Left lung (tissue), 10 donors: Measurements from ENCODE around the gene CDH11. TPM values are rescaled to one million over a fixed set of nuclear protein-coding genes. Genes with fewer than 3 reads are reported as not detected.

Source experiments
- ATAC-seq: fragments of 200-7000 bp; cut with Tn5 transposase; one replicate; pipeline ENCODE4 v1.9.1; 2020; ENCODE audit warnings: moderate library complexity
- DNase-seq, 4 donors: peaks; one replicate each; pipeline ENCODE4 v3.0.0-alpha.2; 2013 to 2020
- H3K27ac ChIP-seq, 2 donors: fragments of 200-600 bp; sonication (generic) in 1 of 2; one replicate each; pipeline versions ENCODE4 v1.5.0 to v1.8.0; 2020 to 2021
- H3K27me3 ChIP-seq, 2 donors: fragments of 200-600 bp; sonication (generic) in 1 of 2; one replicate each; pipeline versions ENCODE4 v1.5.0 to v1.8.0; 2020 to 2021
- H3K36me3 ChIP-seq, 2 donors: fragments of 200-600 bp; sonication (generic) in 1 of 2; one replicate each; pipeline versions ENCODE4 v1.5.0 to v1.8.0; 2020 to 2021
- H3K4me1 ChIP-seq, 2 donors: fragments of 200-600 bp; one replicate each; pipeline ENCODE4 v1.8.0; 2021
- H3K4me3 ChIP-seq, 2 donors: fragments of 200-600 bp; sonication (generic) in 1 of 2; one replicate each; pipeline versions ENCODE4 v1.5.0 to v1.8.0; 2020 to 2021; ENCODE audit warnings: mild to moderate bottlenecking in 1 of 2
- H3K9me3 ChIP-seq, 2 donors: fragments of 200-600 bp; sonication (generic) in 1 of 2; one replicate each; pipeline versions ENCODE4 v1.5.0 to v1.8.0; 2020 to 2021
- CTCF ChIP-seq, 2 donors: fragments of 200-600 bp; sonication (generic) in 1 of 2; IDR thresholded peaks; one replicate each; pipeline versions ENCODE4 v1.5.0 to v1.8.0; 2021; ENCODE audit warnings: antibody characterized with exemption in 2 of 2
- intact Hi-C, 2 donors: fragments of 100-400 bp; cut with DNase I; formaldehyde crosslinking; loops; one replicate each; pipeline versions ENCODE4 v1.11.2 to v1.14.2; 2022
- polyA plus RNA-seq, 6 donors: library from polyadenylated mRNA; unstranded; fragments of 120-200 nt; gene quantifications; one replicate each; pipeline ENCODE4 v1.2.1, GENCODE V29; 2013; ENCODE audit not compliant: insufficient read length in 6 of 6
- total RNA-seq, 2 donors: library from RNA; stranded (reverse); fragmentation: NEBNext Ultra II Directional; extraction: Animal tissue kit (Norgen Biotek cat#: 25700); gene quantifications; one replicate each; pipeline ENCODE4 v1.2.1, GENCODE V29; 2021
- donor health status: DM: no; HTN: yes; CAD: no.
- donor health status: DM: no; HTN: no; CAD: no.

The CDH11 gene
- total and polyA plus RNA-seq, 8 donors = 161 to 350 (median 311) TPM

GRCh38 chr16:65049679-65050078 is 72.2 kb downstream of the CDH11 start:
- no peaks in the 10 kb centered on the region for H3K9me3 ChIP-seq
- ATAC-seq (no peak), DNase-seq (no peak)
- H3K27me3 ChIP-seq = no peaks in the 10 kb centered on the region
- H3K36me3 ChIP-seq = no peaks in the 10 kb centered on the region
- TF ChIP-seq CTCF (IDR thresholded peaks at IDR 0.05) = no peak
- intact Hi-C loops = no loop called here
- H3K4me1 ChIP-seq = no peaks in the 10 kb centered on the region
- no peak overlapping the region for H3K27ac ChIP-seq
- no peak overlapping the region for H3K4me3 ChIP-seq

- ATAC-seq (no peak), DNase-seq (no peak)
- no peaks in the 10 kb centered on the region for H3K4me1 ChIP-seq
- intact Hi-C loops = no loop called here
- TF ChIP-seq CTCF (IDR thresholded peaks at IDR 0.05) = no peak
- no peaks in the 10 kb centered on the region for H3K36me3 ChIP-seq
- H3K27me3 ChIP-seq = no peaks in the 10 kb centered on the region
- no peak overlapping the region for H3K27ac ChIP-seq
- H3K4me3 ChIP-seq = no peak overlapping the region
- no peaks in the 10 kb centered on the region for H3K9me3 ChIP-seq
These were observed 75.9 kb downstream of the CDH11 start for GRCh38 chr16:65045961-65046360.

- Histone ChIP-seq H3K27ac (no peak overlapping the region), H3K36me3 (no peaks in the 10 kb centered on the region), H3K4me1 (no peaks in the 10 kb centered on the region), H3K27me3 (no peaks in the 10 kb centered on the region), H3K9me3 (no peaks in the 10 kb centered on the region), H3K4me3 (no peak overlapping the region)
- intact Hi-C loops = no loop called here
- no peak for ATAC-seq
- DNase-seq = no peak
- no peak for TF ChIP-seq CTCF (IDR thresholded peaks at IDR 0.05)
These were observed 77.0 kb downstream of the CDH11 start for GRCh38 chr16:65044873-65045272.

GRCh38 chr16:65044026-65044425 is 77.8 kb downstream of the CDH11 start:
- no peaks in the 10 kb centered on the region for H3K36me3 ChIP-seq
- H3K4me1 ChIP-seq = no peaks in the 10 kb centered on the region
- DNase-seq (no peak), ATAC-seq (no peak)
- H3K4me3 ChIP-seq = no peak overlapping the region
- no peaks in the 10 kb centered on the region for H3K27me3 ChIP-seq
- no peak for TF ChIP-seq CTCF (IDR thresholded peaks at IDR 0.05)
- H3K27ac ChIP-seq = no peak overlapping the region
- H3K9me3 ChIP-seq = peaks cover 0 to under 1% of the 10 kb centered on the region in 2 donors
- intact Hi-C loops = no loop called here

- Histone ChIP-seq H3K27ac (no peak overlapping the region), H3K36me3 (no peaks in the 10 kb centered on the region), H3K27me3 (no peaks in the 10 kb centered on the region), H3K4me1 (no peaks in the 10 kb centered on the region), H3K9me3 (peaks cover 0 to 5% of the 10 kb centered on the region in 2 donors), H3K4me3 (no peak overlapping the region)
- intact Hi-C loops = no loop called here
- ATAC-seq = no peak
- TF ChIP-seq CTCF (IDR thresholded peaks at IDR 0.05) = no peak
- no peak for DNase-seq
These were observed 79.2 kb downstream of the CDH11 start for GRCh38 chr16:65042438-65043365.
